ENCODE data around the gene NFATC2.

The NFATC2 gene

DNA sequence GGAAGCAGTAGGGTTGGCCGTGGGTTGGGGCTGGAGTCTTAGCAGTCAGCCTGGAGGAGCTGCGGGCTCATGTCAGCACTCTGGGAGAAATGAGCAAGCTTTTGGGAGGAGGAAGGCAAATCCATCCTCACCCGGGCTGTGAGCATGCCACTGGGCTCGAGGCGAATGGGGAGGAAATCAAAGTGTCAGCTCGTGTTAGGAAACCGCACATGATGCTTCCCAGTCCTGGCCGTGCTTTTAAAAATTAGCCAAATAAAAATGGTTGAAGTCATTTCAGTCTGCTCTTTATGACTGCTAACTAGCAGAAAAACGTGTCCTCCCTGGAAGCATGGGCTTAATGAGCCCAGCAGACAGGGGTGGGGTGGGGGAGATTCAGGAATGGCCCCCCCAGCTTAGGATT is 98.1 kb downstream of the NFATC2 start:
- Histone ChIP-seq H3K27me3 (ENCODE audit: insufficient read depth, low read depth, severe bottlenecking) (peaks cover 90% of the 10 kb centered on the region), H3K36me3 (no peaks in the 10 kb centered on the region), H3K27ac (no peak overlapping the region), H3K9me3 (ENCODE audit: severe bottlenecking) (no peaks in the 10 kb centered on the region), H3K4me3 (ENCODE audit: low read depth, low read length) (no peak overlapping the region)
- no peak for DNase-seq
- TF ChIP-seq, protein P1, sequence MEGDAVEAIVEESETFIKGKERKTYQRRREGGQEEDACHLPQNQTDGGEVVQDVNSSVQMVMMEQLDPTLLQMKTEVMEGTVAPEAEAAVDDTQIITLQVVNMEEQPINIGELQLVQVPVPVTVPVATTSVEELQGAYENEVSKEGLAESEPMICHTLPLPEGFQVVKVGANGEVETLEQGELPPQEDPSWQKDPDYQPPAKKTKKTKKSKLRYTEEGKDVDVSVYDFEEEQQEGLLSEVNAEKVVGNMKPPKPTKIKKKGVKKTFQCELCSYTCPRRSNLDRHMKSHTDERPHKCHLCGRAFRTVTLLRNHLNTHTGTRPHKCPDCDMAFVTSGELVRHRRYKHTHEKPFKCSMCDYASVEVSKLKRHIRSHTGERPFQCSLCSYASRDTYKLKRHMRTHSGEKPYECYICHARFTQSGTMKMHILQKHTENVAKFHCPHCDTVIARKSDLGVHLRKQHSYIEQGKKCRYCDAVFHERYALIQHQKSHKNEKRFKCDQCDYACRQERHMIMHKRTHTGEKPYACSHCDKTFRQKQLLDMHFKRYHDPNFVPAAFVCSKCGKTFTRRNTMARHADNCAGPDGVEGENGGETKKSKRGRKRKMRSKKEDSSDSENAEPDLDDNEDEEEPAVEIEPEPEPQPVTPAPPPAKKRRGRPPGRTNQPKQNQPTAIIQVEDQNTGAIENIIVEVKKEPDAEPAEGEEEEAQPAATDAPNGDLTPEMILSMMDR (IDR thresholded peaks at IDR 0.05; ENCODE audit: low read depth, low read length), result no peak

DNA sequence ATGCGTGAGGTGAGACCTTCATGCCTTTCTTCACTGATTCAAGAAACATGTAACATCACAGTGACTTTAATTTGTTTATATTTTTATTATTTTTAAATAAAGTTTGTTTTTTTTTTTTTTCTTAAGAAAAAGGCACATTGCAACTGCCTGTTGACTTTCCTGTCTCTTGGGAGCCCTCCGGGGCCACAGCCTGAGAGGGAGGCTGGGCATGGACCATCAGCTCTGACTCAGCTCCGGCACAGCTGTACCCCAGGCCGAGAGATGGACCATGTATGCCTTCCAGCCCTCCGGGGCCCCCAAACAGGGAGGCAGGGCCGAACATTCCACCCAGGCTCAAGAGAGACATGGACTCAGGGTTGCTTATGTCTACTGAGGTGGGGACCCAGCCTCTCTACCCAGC is 99.9 kb downstream of the NFATC2 start:
- DNase-seq, result no peak
- H3K36me3 ChIP-seq, result no peaks in the 10 kb centered on the region
- no peaks in the 10 kb centered on the region for H3K9me3 ChIP-seq (ENCODE audit: severe bottlenecking)
- TF ChIP-seq, protein P1 (IDR thresholded peaks at IDR 0.05; ENCODE audit: low read depth, low read length), result no peak
- peaks cover 89% of the 10 kb centered on the region for H3K27me3 ChIP-seq (ENCODE audit: insufficient read depth, low read depth, severe bottlenecking)
- no peak overlapping the region for H3K4me3 ChIP-seq (ENCODE audit: low read depth, low read length)
- H3K27ac ChIP-seq, result no peak overlapping the region

DNA sequence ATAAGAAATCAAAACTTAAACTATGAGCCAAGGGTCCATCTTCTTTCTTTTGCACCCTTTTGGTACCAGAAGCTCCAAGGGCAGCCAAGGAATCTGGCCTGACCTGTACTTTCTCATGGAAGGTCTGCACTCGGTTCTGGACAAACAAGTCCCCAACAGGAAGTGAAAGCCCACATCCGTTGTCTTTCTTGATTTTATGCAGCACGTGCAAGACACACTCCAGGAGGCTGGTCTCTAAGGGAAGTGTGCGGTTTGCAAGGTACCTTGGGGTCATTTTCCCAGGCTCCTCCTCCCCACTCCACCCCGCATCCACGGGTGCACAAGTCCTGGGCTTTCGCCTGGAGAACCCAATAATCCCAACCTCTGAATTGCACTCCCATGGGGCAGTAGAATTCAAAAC is 101.9 kb downstream of the NFATC2 start:
- DNase-seq, result no peak
- TF ChIP-seq, protein P1 (IDR thresholded peaks at IDR 0.05; ENCODE audit: low read depth, low read length), result no peak
- no peaks in the 10 kb centered on the region for H3K9me3 ChIP-seq (ENCODE audit: severe bottlenecking)
- peaks cover 87% of the 10 kb centered on the region for H3K27me3 ChIP-seq (ENCODE audit: insufficient read depth, low read depth, severe bottlenecking)
- no peak overlapping the region for H3K4me3 ChIP-seq (ENCODE audit: low read depth, low read length)
- H3K27ac ChIP-seq, result no peak overlapping the region
- H3K36me3 ChIP-seq, result no peaks in the 10 kb centered on the region

DNA sequence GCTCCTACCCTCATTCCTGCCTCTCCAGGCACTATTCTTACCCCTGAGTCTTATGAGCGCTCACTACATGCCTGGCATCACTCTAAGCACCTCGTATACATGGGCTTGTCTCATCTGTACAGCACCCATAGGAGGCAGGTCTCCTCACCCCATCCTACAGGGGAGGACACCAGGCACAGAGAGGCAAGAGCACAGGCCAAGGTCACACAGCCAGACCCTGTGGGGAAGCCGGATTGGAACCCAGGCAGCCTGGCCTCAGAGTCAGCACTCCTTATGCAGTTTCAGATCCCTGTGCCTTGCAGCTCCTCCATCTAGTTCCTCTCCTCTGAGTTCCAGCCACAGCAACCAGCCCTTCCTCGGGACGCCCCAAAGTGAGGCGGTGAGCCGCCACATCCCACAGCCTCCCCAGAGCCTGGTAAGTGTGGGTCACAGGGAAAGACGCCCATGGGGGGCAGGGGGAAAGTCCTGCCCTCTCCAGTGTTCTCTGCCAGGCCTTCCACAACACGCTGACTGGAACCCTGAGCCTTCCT is 103.3 kb downstream of the NFATC2 start:
- no peaks in the 10 kb centered on the region for H3K36me3 ChIP-seq
- H3K4me3 ChIP-seq (ENCODE audit: low read depth, low read length), result no peak overlapping the region
- peaks cover 85% of the 10 kb centered on the region for H3K27me3 ChIP-seq (ENCODE audit: insufficient read depth, low read depth, severe bottlenecking)
- DNase-seq, result no peak
- no peak overlapping the region for H3K27ac ChIP-seq
- TF ChIP-seq, protein P1 (IDR thresholded peaks at IDR 0.05; ENCODE audit: low read depth, low read length), result no peak
- H3K9me3 ChIP-seq (ENCODE audit: severe bottlenecking), result no peaks in the 10 kb centered on the region

DNA sequence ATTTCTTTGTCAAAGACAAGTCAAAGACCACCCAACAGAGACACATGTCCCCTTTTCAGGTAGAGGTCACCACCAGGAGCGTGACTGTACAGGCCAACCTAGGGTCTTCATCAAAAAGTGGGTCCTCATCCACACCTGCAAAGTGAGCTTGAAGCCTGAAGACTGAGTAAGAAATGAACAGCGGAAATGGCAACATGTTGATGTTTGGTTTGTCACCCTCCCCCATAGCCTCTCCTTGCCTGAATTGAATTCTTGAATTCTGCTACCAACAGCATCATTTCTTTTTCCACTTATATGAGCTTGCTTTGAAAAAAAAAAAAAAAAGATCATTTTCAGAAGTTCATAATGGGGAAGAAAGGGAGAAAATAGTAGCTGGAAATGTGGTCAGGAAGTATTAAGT is 104.4 kb downstream of the NFATC2 start:
- Histone ChIP-seq H3K27ac (no peak overlapping the region), H3K27me3 (ENCODE audit: insufficient read depth, low read depth, severe bottlenecking) (peaks cover 86% of the 10 kb centered on the region), H3K4me3 (ENCODE audit: low read depth, low read length) (no peak overlapping the region), H3K9me3 (ENCODE audit: severe bottlenecking) (no peaks in the 10 kb centered on the region), H3K36me3 (no peaks in the 10 kb centered on the region)
- TF ChIP-seq, protein P1 (IDR thresholded peaks at IDR 0.05; ENCODE audit: low read depth, low read length), result no peak
- no peak for DNase-seq
